HFFc6 (cell line): ENCODE results near the gene SCYGR8. TPM values are rescaled to one million over a fixed set of nuclear protein-coding genes. Genes with fewer than 3 reads are reported as not detected.
A peak's percentile ranks its signal among the peaks of the same experiment; 100 is the strongest.

Experiments used
- DNase-seq: peaks from one replicate; pipeline ENCODE4 v3.0.0-alpha.2; 2018
- H3K27ac Mint-ChIP-seq: 2 replicates; pipeline ENCODE4 v1.8.0; 2020; ENCODE audit warnings: mild to moderate bottlenecking, mixed read lengths
- H3K27me3 Mint-ChIP-seq: 2 replicates; pipeline ENCODE4 v1.8.0; 2021; ENCODE audit warnings: mild to moderate bottlenecking, moderate library complexity, mixed read lengths; ENCODE audit not compliant: insufficient read depth
- H3K36me3 Mint-ChIP-seq: 2 replicates; pipeline ENCODE4 v1.8.0; 2021; ENCODE audit warnings: low read depth, mixed read lengths
- H3K4me1 Mint-ChIP-seq: 2 replicates; pipeline ENCODE4 v1.8.0; 2020; ENCODE audit warnings: low read depth, mixed read lengths
- H3K4me3 Mint-ChIP-seq: 2 replicates; pipeline ENCODE4 v1.8.0; 2020; ENCODE audit warnings: mild to moderate bottlenecking, moderate library complexity, mixed read lengths
- H3K9me3 Mint-ChIP-seq: 2 replicates; pipeline ENCODE4 v1.8.0; 2020; ENCODE audit warnings: mild to moderate bottlenecking, mixed read lengths
- total RNA-seq, 6 experiments: library from RNA; stranded (reverse); fragmentation: NEBNext Ultra II Directional; extraction: Animal tissue kit (Norgen Biotek cat#: 25700); gene quantifications; 2 replicates in 1 of 6; 3 replicates in 5 of 6; pipeline ENCODE4 v1.2.3, GENCODE V29; 2021
- TF ChIP-seq, protein P1 (sequence below): fragments of 200-600 bp; sonication (generic); IDR thresholded peaks from 2 replicates; pipeline ENCODE4 v1.5.0; 2021; ENCODE audit warnings: antibody characterized with exemption, mild to moderate bottlenecking

The SCYGR8 gene
- total RNA-seq, 6 experiments from 2014 or later = not detected

DNA sequence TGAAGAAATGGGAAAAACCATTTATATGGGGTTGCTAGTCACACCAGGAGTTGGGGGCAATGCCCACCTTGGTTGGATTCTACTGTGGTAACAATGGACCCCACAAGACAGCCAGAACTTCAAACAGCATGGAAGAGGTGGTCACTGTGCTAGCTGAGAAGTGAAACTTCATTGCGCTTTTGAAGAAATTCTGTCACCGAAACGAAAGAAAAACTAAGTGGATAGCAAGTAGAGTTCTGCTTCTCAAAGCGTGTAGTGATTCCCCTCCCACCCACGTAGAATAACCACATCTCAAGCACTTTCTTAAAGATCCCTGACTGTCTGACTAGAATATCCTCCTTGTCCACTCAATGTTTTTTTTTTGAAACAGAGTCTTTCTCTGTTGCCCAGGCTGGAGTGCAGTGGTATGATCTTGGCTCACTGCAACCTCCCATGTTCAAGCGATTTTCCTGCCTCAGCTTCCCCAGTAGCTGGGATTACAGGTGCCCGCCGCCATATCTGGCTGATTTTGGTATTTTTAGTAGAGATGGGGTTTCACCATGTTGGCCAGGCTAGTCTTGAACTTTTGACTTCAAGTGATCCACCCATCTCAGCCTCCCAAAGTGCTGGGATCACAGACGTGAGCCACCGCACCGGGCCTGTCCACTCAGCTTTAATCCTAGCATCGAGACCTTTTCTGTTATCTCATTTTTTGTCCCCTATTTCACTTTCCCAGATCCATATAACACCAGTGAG, 37.9 kb downstream of the SCYGR8 start:
- Mint-ChIP-seq H3K27me3 (peaks cover 20% of the 10 kb centered on the region), H3K36me3 (0 out of 2 replicates have a peak, but pooled peaks cover 2% of the 10 kb centered on the region), H3K4me1 (peaks cover 4% of the 10 kb centered on the region; the same call in 1 of the 2 replicates), H3K4me3 (peak overlapping the region; percentile 23; the same call in 1 of the 2 replicates), H3K27ac (no peak overlapping the region), H3K9me3 (no peaks in the 10 kb centered on the region)
- TF ChIP-seq, protein P1, sequence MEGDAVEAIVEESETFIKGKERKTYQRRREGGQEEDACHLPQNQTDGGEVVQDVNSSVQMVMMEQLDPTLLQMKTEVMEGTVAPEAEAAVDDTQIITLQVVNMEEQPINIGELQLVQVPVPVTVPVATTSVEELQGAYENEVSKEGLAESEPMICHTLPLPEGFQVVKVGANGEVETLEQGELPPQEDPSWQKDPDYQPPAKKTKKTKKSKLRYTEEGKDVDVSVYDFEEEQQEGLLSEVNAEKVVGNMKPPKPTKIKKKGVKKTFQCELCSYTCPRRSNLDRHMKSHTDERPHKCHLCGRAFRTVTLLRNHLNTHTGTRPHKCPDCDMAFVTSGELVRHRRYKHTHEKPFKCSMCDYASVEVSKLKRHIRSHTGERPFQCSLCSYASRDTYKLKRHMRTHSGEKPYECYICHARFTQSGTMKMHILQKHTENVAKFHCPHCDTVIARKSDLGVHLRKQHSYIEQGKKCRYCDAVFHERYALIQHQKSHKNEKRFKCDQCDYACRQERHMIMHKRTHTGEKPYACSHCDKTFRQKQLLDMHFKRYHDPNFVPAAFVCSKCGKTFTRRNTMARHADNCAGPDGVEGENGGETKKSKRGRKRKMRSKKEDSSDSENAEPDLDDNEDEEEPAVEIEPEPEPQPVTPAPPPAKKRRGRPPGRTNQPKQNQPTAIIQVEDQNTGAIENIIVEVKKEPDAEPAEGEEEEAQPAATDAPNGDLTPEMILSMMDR = no peak
- DNase-seq = no peak

DNA sequence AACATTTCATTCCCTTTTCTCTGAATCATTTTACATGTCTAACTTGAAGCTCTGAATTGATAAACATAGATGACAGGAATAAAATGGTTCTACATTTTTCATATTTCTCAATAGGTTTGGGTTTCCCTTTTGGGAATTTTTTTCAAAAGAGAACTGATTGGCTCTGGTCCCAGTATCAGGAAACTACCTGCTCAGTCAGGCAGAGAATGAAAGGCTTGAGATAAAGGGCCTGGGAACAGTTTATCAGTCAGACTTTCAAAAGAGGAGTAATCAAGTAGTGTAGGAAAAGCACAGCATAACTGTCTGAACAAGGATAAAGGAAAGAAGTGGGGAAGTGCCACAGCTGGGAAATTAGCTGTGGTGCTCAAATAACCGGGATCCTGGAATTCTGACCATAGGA, 39.6 kb downstream of the SCYGR8 start:
- H3K9me3 Mint-ChIP-seq = no peaks in the 10 kb centered on the region
- DNase-seq = no peak
- no peak overlapping the region for H3K27ac Mint-ChIP-seq
- H3K36me3 Mint-ChIP-seq = 0 out of 2 replicates have a peak, but pooled peaks cover 4% of the 10 kb centered on the region
- no peak overlapping the region for H3K4me3 Mint-ChIP-seq
- TF ChIP-seq, protein P1 = no peak
- H3K27me3 Mint-ChIP-seq = peaks cover 20% of the 10 kb centered on the region
- peaks cover 7% of the 10 kb centered on the region; the same call in 1 of the 2 replicates for H3K4me1 Mint-ChIP-seq

DNA sequence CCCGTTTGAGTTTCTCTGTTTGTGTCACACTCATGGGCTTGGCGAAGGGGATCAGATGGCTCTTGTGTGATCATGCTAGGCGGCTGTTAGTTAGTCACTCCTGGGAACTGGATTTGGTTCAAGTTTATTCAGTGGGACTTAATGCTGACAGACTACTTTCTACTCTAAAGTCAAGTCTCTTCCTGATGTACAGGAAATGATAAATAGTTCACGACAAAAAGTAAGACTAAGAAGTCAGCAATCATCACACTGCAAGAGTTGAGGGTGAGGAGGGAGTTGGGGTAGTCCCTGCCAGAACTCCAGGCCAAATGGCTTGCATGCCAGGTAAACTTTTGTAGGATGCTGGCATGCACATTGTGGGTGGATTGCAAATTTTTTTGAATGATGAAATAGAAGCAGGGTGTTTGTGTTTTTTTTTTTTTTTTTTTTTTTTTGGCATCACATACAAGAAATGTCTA, 42.9 kb downstream of the SCYGR8 start:
- Mint-ChIP-seq H3K27ac (no peak overlapping the region), H3K36me3 (0 out of 2 replicates have a peak, but pooled peaks cover 4% of the 10 kb centered on the region), H3K9me3 (no peaks in the 10 kb centered on the region), H3K27me3 (peaks cover 18% of the 10 kb centered on the region), H3K4me1 (peaks cover 7% of the 10 kb centered on the region; the same call in 1 of the 2 replicates), H3K4me3 (no peak overlapping the region)
- TF ChIP-seq, protein P1 = no peak
- DNase-seq = no peak

DNA sequence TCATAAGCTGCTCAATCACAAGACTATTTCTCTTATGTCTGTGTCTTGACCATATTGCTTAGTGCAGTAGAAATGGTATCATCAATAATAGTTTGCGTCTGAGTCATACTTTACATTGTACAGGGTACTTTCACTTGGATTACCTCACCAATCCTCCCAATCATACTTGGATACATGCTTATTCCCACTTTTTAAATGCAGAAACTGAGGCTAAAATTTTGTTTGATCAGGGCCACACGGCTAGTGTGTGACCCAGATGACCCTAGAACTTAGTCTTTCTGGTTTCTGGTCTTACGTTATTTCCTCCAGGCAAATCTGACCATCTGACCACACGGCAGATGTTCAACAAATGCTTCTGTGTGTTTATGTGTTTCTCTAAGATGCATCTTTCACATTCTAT, 44.1 kb downstream of the SCYGR8 start:
- TF ChIP-seq, protein P1 = no peak
- Mint-ChIP-seq H3K4me3 (no peak overlapping the region), H3K27ac (no peak overlapping the region), H3K36me3 (0 out of 2 replicates have a peak, but pooled peaks cover 4% of the 10 kb centered on the region), H3K9me3 (no peaks in the 10 kb centered on the region), H3K27me3 (peaks cover 14% of the 10 kb centered on the region), H3K4me1 (peaks cover 7% of the 10 kb centered on the region; the same call in 1 of the 2 replicates)
- DNase-seq = no peak

DNA sequence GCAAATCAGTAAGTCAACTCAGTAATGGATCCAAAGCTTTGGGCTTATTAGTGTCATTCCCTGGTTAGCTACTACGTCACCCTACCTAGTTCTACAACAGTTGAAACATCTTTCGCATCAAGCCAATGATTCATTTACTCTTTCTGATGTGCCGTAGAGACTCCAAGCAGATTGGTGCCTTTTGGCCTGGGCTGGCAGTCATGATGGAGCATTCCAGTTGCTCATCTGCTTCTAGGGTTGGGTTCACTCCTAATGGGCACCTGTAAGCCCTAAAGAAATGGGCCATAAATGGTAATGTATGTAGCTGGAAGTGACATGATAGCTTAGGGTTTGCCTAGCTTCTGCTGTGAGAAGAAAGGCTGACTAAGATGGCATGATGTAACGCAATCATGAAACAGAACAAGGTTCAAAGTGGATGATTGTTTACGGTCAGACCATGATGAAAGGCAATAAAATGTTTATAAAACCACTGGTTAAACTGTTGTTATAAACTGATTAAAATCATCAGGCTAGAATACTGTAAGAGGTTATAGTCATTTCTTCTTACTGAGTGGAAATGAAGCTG, 47.5 kb downstream of the SCYGR8 start:
- TF ChIP-seq, protein P1 = no peak
- peaks cover 2% of the 10 kb centered on the region; the same call in 1 of the 2 replicates for H3K27me3 Mint-ChIP-seq
- no peak for DNase-seq
- H3K27ac Mint-ChIP-seq = no peak overlapping the region
- no peak overlapping the region for H3K4me3 Mint-ChIP-seq
- no peaks in the 10 kb centered on the region for H3K9me3 Mint-ChIP-seq
- H3K36me3 Mint-ChIP-seq = 0 out of 2 replicates have a peak, but pooled peaks cover 4% of the 10 kb centered on the region
- H3K4me1 Mint-ChIP-seq = peaks cover 7% of the 10 kb centered on the region; the same call in 1 of the 2 replicates

Other genes with a start within 250 kb of the SCYGR8 start
- gene SCYGR2, start 147.0 kb upstream of the SCYGR8 start, total RNA-seq = not detected
- gene SCYGR3, start 131.1 kb upstream of the SCYGR8 start, total RNA-seq = not detected
- not detected for gene SCYGR4, start 128.4 kb upstream of the SCYGR8 start, total RNA-seq
- not detected for gene SCYGR5, start 79.1 kb upstream of the SCYGR8 start, total RNA-seq
- gene SLC19A3, start 27.9 kb upstream of the SCYGR8 start, total RNA-seq = under 1 TPM in 1 of 6 experiments, not detected in 5; 0.14 TPM
- not detected for gene SCYGR6, start 21.1 kb upstream of the SCYGR8 start, total RNA-seq
- gene SCYGR7, start 17.6 kb upstream of the SCYGR8 start, total RNA-seq = not detected
- not detected for gene CCL20, start 67.9 kb downstream of the SCYGR8 start, total RNA-seq
- under 1 TPM in 4 of 6 experiments, not detected in 2; 0.12 to 0.39 (median 0.20) TPM for gene DAW1, start 125.7 kb downstream of the SCYGR8 start, total RNA-seq